A549 (cell line): ENCODE measurements around the gene ITM2C.

Source experiments
- EP300 ChIP-seq, 2 experiments: fragments of >200 bp; sonication (Bioruptor Twin); formaldehyde crosslinking; IDR thresholded peaks; 2 replicates in 1 of 2; 3 replicates in 1 of 2; pipeline ENCODE4 v1.6.1; 2016 to 2017
- FOSL2 ChIP-seq, 2 experiments: fragments of 450-650 bp in 1 of 2; fragments of >200 bp in 1 of 2; sonication (Bioruptor Twin) in 1 of 2; formaldehyde crosslinking; IDR thresholded peaks; 2 replicates each; pipeline versions ENCODE4 v1.5.0 to v1.6.1; 2016 to 2020; ENCODE audit warnings: mild to moderate bottlenecking in 1 of 2, moderate library complexity in 1 of 2
- NR3C1 ChIP-seq: fragments of >200 bp; sonication (Bioruptor Twin); formaldehyde crosslinking; IDR thresholded peaks from 3 replicates; pipeline ENCODE4 v1.6.1; 2017
- PHF8 ChIP-seq: fragments of 200-600 bp; sonication (generic); IDR thresholded peaks from 2 replicates; pipeline ENCODE4 v1.6.1; 2016; ENCODE audit warnings: low read depth, mild to moderate bottlenecking, antibody characterized with exemption, moderate library complexity, borderline replicate concordance
- POLR2A ChIP-seq: IDR thresholded peaks from 2 replicates; pipeline ENCODE4 v1.6.1; 2012; ENCODE audit warnings: mild to moderate bottlenecking, low read length
- RAD21 ChIP-seq, 2 experiments: fragments of >200 bp in 1 of 2; sonication (Bioruptor Twin) in 1 of 2; formaldehyde crosslinking in 1 of 2; IDR thresholded peaks in 1 of 2; conservative IDR thresholded peaks in 1 of 2; 2 replicates in 1 of 2; 3 replicates in 1 of 2; pipeline ENCODE4 v1.6.1; 2012 to 2018; ENCODE audit warnings: inconsistent platforms in 1 of 2
- RARB ChIP-seq: fragments of 250-450 bp; sonication (Bioruptor Pico); IDR thresholded peaks from 2 replicates; pipeline ENCODE4 v1.8.0; 2021; ENCODE audit warnings: mild to moderate bottlenecking, moderate library complexity
- RFX5 ChIP-seq: fragments of 450-650 bp; IDR thresholded peaks from 2 replicates; pipeline ENCODE4 v1.7.1; 2014; ENCODE audit warnings: antibody characterized with exemption, mild to moderate bottlenecking, moderate library complexity
- RNF2 ChIP-seq: fragments of 200-600 bp; sonication (generic); IDR thresholded peaks from 2 replicates; pipeline ENCODE4 v1.6.1; 2016; ENCODE audit warnings: low read depth, mild to moderate bottlenecking, antibody characterized with exemption, moderate library complexity, borderline replicate concordance
- SMC3 ChIP-seq: fragments of >200 bp; sonication (Bioruptor Twin); formaldehyde crosslinking; IDR thresholded peaks from 3 replicates; pipeline ENCODE4 v1.6.1; 2018; ENCODE audit warnings: inconsistent platforms
- SREBF2 ChIP-seq: fragments of 450-650 bp; IDR thresholded peaks from 2 replicates; pipeline ENCODE4 v1.6.1; 2014; ENCODE audit warnings: mild to moderate bottlenecking, moderate library complexity
- TF ChIP-seq, protein P1 (sequence below): fragments of >200 bp; sonication (Bioruptor Twin); formaldehyde crosslinking; IDR thresholded peaks from 3 replicates; pipeline ENCODE4 v1.5.1; 2016
- TF ChIP-seq, protein P2 (sequence below): fragments of 150-350 bp; IDR thresholded peaks from 2 replicates; pipeline ENCODE4 v1.6.1; 2014; ENCODE audit warnings: low read depth, mild to moderate bottlenecking, low read length
- TF ChIP-seq, protein P3 (sequence below): fragments of 450-650 bp; IDR thresholded peaks from 2 replicates; pipeline ENCODE4 v1.6.1; 2014; ENCODE audit warnings: antibody characterized with exemption

DNA sequence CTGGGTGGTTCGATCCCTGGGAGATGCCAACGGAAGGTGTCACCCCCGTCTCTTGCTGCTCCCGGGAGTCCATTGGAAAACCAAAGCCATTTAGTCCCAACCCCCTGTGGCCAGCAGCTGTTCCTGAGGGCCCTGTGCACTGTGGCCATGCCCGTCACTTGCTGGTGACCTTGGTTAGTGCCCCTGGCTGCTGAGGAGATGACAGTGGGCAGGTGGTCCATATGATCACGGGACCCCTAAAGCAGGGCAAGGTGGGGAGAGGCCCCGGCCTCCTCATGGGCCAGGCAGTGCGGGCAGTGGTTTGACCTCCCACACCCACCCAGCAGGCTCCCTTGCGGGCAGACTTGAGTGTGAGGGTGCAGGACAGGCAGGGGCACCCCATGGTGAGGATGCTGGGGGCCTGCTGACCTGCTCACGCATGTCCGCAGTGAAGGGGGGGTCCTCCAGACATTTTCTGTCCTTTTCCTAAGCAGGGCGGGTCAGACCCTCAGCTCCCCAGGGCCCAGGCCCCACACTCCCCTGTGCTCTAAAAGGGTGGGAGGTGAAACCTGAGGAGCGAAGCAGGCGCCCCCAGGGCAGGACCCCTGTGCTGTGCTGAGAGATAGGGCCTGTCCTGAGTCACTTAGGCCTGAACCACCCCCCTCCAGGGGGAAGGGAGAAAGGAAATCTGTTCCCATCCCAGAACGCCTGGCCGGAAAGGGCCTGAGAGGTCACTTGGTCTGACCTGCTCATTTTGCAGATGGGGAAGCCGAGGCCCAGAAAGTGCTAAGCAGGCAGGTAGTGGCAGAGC, 6.8 kb downstream of the ITM2C start:
- TF ChIP-seq, protein P1, sequence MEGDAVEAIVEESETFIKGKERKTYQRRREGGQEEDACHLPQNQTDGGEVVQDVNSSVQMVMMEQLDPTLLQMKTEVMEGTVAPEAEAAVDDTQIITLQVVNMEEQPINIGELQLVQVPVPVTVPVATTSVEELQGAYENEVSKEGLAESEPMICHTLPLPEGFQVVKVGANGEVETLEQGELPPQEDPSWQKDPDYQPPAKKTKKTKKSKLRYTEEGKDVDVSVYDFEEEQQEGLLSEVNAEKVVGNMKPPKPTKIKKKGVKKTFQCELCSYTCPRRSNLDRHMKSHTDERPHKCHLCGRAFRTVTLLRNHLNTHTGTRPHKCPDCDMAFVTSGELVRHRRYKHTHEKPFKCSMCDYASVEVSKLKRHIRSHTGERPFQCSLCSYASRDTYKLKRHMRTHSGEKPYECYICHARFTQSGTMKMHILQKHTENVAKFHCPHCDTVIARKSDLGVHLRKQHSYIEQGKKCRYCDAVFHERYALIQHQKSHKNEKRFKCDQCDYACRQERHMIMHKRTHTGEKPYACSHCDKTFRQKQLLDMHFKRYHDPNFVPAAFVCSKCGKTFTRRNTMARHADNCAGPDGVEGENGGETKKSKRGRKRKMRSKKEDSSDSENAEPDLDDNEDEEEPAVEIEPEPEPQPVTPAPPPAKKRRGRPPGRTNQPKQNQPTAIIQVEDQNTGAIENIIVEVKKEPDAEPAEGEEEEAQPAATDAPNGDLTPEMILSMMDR: no peak
- TF ChIP-seq POLR2A (no peak), SREBF2 (no peak), EP300 (IDR thresholded peaks at IDR 0.05) (no peak), FOSL2 (IDR thresholded peaks at IDR 0.05) (no peak), FOSL2 (CRISPR knock-in tag; IDR thresholded peaks at IDR 0.05) (no peak), RFX5 (no peak), RNF2 (no peak), RAD21 (conservative IDR thresholded peaks at IDR 0.05 in 1 of 2, IDR thresholded peaks at IDR 0.05 in 1 of 2) (no peak), PHF8 (no peak), NR3C1 (no peak), RARB (CRISPR knock-in tag) (no peak), SMC3 (no peak)
- TF ChIP-seq, protein P2, sequence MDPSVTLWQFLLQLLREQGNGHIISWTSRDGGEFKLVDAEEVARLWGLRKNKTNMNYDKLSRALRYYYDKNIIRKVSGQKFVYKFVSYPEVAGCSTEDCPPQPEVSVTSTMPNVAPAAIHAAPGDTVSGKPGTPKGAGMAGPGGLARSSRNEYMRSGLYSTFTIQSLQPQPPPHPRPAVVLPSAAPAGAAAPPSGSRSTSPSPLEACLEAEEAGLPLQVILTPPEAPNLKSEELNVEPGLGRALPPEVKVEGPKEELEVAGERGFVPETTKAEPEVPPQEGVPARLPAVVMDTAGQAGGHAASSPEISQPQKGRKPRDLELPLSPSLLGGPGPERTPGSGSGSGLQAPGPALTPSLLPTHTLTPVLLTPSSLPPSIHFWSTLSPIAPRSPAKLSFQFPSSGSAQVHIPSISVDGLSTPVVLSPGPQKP: no peak
- TF ChIP-seq, protein P3, sequence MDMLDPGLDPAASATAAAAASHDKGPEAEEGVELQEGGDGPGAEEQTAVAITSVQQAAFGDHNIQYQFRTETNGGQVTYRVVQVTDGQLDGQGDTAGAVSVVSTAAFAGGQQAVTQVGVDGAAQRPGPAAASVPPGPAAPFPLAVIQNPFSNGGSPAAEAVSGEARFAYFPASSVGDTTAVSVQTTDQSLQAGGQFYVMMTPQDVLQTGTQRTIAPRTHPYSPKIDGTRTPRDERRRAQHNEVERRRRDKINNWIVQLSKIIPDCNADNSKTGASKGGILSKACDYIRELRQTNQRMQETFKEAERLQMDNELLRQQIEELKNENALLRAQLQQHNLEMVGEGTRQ: no peak
